ENCODE measurements around the gene EEFSEC. TPM values are rescaled to one million over a fixed set of nuclear protein-coding genes. Genes with fewer than 3 reads are reported as not detected.

The EEFSEC gene
- total and polyA plus RNA-seq, 4 donors = 9.8 to 20.1 (median 11.6) TPM

DNA sequence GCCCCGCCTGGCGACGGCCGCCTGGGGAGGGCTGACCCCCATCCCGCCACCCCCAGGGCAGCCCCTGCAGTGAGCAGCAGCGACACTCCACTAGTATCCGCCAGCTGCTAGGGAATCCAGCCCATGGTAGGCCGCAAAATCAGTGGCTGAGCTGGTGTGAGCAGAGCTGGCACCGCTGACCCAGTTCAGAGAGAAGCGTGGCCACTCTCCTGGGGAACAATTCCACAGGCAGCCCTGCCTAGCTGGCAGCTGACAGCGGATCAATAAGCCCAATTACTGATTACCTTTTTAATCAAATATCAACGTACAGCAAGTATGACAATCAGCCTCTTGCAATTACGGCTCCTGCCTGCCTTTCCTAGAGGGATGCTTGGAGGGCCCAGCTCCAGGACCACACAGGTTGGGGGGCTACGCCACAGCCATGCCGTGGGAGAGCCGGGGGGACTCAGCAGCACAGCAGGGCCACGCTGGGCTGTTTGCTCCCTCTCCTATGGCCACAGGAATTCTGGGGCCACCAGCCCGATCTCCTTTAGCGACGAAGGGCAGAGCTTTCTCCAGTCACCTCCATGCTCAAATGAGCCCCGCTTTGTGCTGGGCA is 299.5 kb downstream of the EEFSEC start:
- no peak for ATAC-seq (ENCODE audit: insufficient read depth, low FRiP score)
- TF ChIP-seq, protein P1, sequence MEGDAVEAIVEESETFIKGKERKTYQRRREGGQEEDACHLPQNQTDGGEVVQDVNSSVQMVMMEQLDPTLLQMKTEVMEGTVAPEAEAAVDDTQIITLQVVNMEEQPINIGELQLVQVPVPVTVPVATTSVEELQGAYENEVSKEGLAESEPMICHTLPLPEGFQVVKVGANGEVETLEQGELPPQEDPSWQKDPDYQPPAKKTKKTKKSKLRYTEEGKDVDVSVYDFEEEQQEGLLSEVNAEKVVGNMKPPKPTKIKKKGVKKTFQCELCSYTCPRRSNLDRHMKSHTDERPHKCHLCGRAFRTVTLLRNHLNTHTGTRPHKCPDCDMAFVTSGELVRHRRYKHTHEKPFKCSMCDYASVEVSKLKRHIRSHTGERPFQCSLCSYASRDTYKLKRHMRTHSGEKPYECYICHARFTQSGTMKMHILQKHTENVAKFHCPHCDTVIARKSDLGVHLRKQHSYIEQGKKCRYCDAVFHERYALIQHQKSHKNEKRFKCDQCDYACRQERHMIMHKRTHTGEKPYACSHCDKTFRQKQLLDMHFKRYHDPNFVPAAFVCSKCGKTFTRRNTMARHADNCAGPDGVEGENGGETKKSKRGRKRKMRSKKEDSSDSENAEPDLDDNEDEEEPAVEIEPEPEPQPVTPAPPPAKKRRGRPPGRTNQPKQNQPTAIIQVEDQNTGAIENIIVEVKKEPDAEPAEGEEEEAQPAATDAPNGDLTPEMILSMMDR (IDR thresholded peaks at IDR 0.05; ENCODE audit: control extremely low read depth, extremely low read depth) = no peak
- H3K4me3 ChIP-seq = no peak overlapping the region
- 84 to 90% methylated on average over 21 of the region's 21 CpGs for WGBS, 2 donors
- H3K4me1 ChIP-seq (ENCODE audit: control insufficient read depth in 5 of 5, insufficient read depth in 5 of 5, low read length in 5 of 5) = peaks cover 0 to 9% (median 0%) of the 10 kb centered on the region in 5 donors
- H3K9me3 ChIP-seq (ENCODE audit: control insufficient read depth in 4 of 4, insufficient read depth in 3 of 4, low read length in 3 of 4) = peaks cover 0 to under 1% (median 0%) of the 10 kb centered on the region in 4 donors
- H3K27ac ChIP-seq (ENCODE audit: low read depth in 1 of 2, low read length in 1 of 2) = no peak overlapping the region
- H3K27me3 ChIP-seq (ENCODE audit: control insufficient read depth in 3 of 3, insufficient read depth in 3 of 3, low read length in 2 of 3) = peaks cover 0 to 5% (median 0%) of the 10 kb centered on the region in 3 donors
- no peaks in the 10 kb centered on the region for H3K36me3 ChIP-seq (ENCODE audit: control insufficient read depth in 4 of 4, insufficient read depth in 4 of 4, low read length in 4 of 4)
- no peak overlapping the region for H3K9ac ChIP-seq (ENCODE audit: insufficient read depth in 1 of 2, low read length in 2 of 2)
- no peak for DNase-seq

DNA sequence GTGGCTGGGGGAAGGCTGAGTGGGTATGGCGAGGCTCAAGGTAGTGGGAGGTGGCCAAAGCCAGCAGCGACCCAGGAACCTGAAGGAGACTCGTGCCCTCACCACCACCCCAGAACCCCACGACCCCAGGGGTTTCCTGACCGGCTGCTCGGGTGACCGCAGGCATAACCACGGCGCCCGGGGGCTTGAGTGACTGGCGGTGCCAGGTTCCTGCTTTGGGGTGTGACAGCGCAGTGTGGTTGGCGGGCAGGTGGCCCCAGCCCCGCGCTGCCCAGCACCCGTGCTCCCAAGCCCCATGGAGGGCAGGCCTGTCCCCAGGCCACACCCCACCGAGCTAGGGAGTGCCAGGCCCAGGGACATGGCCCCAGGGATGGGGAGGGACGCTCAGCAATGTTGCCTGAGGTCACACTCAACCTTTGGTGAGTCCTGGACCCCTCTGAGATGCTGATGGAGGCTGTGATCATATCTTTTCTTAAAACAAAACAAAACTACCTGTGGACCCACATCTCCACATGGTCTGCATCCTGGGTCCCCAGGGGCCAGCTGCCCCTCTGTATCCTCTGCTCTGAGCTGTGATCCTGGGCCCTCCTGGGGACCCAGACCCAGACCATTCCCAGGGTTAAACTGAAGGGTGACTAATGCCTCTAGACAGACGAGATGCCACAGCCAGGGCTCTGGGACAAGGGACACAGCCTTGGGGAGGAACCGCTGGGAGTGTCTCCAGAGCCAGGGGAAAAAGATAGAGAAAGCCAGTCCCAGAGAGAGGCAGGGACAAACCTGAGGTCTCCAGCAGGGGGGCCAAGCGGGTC is 300.4 kb downstream of the EEFSEC start:
- TF ChIP-seq, protein P1 (IDR thresholded peaks at IDR 0.05; ENCODE audit: control extremely low read depth, extremely low read depth) = no peak
- WGBS, 2 donors = 48 to 62% methylated on average over 21 of the region's 21 CpGs
- DNase-seq (no peak), ATAC-seq (ENCODE audit: insufficient read depth, low FRiP score) (no peak)
- Histone ChIP-seq H3K27ac (ENCODE audit: low read depth in 1 of 2, low read length in 1 of 2) (no peak overlapping the region), H3K4me3 (no peak overlapping the region), H3K36me3 (ENCODE audit: control insufficient read depth in 4 of 4, insufficient read depth in 4 of 4, low read length in 4 of 4) (no peaks in the 10 kb centered on the region), H3K4me1 (ENCODE audit: control insufficient read depth in 5 of 5, insufficient read depth in 5 of 5, low read length in 5 of 5) (peaks cover 0 to 18% (median 0%) of the 10 kb centered on the region in 5 donors), H3K9ac (ENCODE audit: insufficient read depth in 1 of 2, low read length in 2 of 2) (no peak overlapping the region), H3K27me3 (ENCODE audit: control insufficient read depth in 3 of 3, insufficient read depth in 3 of 3, low read length in 2 of 3) (peaks cover 0 to 5% (median 0%) of the 10 kb centered on the region in 3 donors), H3K9me3 (ENCODE audit: control insufficient read depth in 4 of 4, insufficient read depth in 3 of 4, low read length in 3 of 4) (no peaks in the 10 kb centered on the region)

DNA sequence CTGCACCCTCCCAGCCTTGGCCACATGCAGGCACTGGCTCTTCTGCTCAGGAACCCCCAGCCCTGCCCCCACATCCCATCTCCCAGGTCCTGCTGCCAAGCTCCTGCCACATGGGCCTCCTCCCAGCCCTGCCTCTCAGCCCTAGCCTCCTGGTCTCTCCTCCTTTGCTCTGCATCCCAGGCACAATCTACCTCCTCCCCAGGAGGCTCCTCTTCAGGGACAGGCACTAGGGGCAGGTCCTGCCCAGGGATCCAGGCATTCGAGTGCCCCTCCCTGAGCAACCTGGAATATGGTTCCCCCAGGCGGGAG is 301.0 kb downstream of the EEFSEC start:
- Histone ChIP-seq H3K4me3 (no peak overlapping the region), H3K9me3 (ENCODE audit: control insufficient read depth in 4 of 4, insufficient read depth in 3 of 4, low read length in 3 of 4) (no peaks in the 10 kb centered on the region), H3K27me3 (ENCODE audit: control insufficient read depth in 3 of 3, insufficient read depth in 3 of 3, low read length in 2 of 3) (peaks cover 0 to 5% (median 0%) of the 10 kb centered on the region in 3 donors), H3K9ac (ENCODE audit: insufficient read depth in 1 of 2, low read length in 2 of 2) (no peak overlapping the region), H3K36me3 (ENCODE audit: control insufficient read depth in 4 of 4, insufficient read depth in 4 of 4, low read length in 4 of 4) (no peaks in the 10 kb centered on the region), H3K27ac (ENCODE audit: low read depth in 1 of 2, low read length in 1 of 2) (no peak overlapping the region), H3K4me1 (ENCODE audit: control insufficient read depth in 5 of 5, insufficient read depth in 5 of 5, low read length in 5 of 5) (peaks cover 0 to 21% (median 0%) of the 10 kb centered on the region in 5 donors)
- 91 to 94% methylated on average over 2 of the region's 2 CpGs for WGBS, 2 donors
- ATAC-seq (ENCODE audit: insufficient read depth, low FRiP score) = no peak
- no peak for DNase-seq
- TF ChIP-seq, protein P1 (IDR thresholded peaks at IDR 0.05; ENCODE audit: control extremely low read depth, extremely low read depth) = no peak

Measured in lung (tissue), 12 donors.